WI38 (cell line): Measurements from ENCODE around the gene KLHL17.

Source experiments
- H3K4me3 ChIP-seq: 2 replicates; pipeline ENCODE4 v1.5.1; 2011; ENCODE audit warnings: low read depth, mild to moderate bottlenecking, control low read depth, low read length
- TF ChIP-seq, protein P1 (sequence below): IDR thresholded peaks from 2 replicates; pipeline ENCODE4 v1.5.1; 2012; ENCODE audit warnings: low read depth, mild to moderate bottlenecking, control low read depth, low read length

KLHL17 gene

GRCh38 chr1:960363-961131 lies at the start of gene KLHL17:
Gene KLHL17 (plus strand): TSS chr1:960584. CDS start chr1:960694, 110 bp downstream.
- TF ChIP-seq, protein P1, sequence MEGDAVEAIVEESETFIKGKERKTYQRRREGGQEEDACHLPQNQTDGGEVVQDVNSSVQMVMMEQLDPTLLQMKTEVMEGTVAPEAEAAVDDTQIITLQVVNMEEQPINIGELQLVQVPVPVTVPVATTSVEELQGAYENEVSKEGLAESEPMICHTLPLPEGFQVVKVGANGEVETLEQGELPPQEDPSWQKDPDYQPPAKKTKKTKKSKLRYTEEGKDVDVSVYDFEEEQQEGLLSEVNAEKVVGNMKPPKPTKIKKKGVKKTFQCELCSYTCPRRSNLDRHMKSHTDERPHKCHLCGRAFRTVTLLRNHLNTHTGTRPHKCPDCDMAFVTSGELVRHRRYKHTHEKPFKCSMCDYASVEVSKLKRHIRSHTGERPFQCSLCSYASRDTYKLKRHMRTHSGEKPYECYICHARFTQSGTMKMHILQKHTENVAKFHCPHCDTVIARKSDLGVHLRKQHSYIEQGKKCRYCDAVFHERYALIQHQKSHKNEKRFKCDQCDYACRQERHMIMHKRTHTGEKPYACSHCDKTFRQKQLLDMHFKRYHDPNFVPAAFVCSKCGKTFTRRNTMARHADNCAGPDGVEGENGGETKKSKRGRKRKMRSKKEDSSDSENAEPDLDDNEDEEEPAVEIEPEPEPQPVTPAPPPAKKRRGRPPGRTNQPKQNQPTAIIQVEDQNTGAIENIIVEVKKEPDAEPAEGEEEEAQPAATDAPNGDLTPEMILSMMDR: no peak
- H3K4me3 ChIP-seq: peak within 1 kb of the TSS; percentile 68

- TF ChIP-seq, protein P1: no peak
- no peak overlapping the region for H3K4me3 ChIP-seq
These were observed 49.3 kb upstream of the KLHL17 start for GRCh38 chr1:910881-911721.

GRCh38 chr1:911875-912739 lies 48.3 kb upstream of the KLHL17 start:
- TF ChIP-seq, protein P1: no peak
- H3K4me3 ChIP-seq: no peak overlapping the region

DNA sequence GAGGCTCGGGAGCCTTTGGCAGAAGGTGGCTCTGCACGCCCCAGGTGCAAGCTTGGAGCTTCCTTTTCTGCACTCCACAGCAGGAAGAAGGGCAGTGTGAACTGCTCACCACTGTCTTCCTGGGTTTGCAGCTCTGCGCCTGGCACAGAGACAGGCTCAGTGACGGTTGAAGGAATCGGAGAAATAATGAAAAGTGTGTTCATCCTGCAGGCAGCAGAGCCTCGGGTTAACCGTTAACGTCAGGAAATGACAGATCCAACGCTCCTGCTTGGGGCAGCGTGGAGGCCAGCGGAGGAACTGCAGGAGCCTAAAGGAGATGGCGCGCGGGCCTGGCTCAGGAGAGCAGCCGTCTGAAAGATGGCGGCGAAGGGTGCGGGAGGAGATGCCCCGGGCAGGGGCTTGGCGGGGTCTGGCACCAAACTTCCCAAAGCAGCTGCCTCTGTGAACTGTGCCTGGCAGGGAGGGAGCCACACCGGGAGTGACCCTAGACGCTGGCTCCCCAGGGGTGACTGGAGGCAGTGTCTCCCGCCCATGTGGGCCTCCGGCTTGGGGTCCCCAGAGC lies 47.6 kb upstream of the KLHL17 start:
- TF ChIP-seq, protein P1: no peak
- H3K4me3 ChIP-seq: no peak overlapping the region

DNA sequence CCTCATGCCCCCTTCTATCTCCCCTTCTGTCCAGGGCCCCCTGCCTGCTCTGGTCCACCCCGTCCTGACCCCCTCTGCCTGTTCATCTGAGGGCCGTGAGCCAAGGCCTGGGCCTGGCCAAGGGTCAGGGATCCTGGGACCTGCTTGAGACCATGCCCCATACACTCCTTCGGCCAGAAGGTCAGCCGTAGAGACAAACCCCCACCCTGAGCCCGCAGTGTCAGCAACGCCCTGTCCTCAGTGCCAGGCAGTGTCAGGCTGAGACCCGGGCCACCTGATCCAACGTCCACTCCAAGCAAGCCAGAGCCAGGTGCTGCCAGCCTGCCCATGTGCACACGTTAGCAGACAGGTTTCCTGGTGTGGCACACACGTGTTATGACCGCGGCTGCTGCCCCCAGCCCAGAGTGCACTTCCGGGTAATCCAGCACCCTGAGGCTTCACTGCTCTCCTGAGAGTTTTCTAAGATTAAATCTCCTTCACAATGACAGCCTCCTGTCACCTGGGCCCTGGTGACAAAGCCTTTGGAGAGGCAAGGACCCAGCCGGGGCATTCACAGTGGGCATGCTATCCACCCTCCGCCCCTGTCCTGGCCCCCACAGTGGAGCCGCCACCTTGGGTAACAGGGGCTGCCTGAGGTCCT lies 46.8 kb upstream of the KLHL17 start:
- H3K4me3 ChIP-seq: no peak overlapping the region
- TF ChIP-seq, protein P1: no peak

GRCh38 chr1:914131-914890 lies 46.1 kb upstream of the KLHL17 start:
- H3K4me3 ChIP-seq: no peak overlapping the region
- TF ChIP-seq, protein P1: no peak
